ENCODE results near the gene NET1.

DNA sequence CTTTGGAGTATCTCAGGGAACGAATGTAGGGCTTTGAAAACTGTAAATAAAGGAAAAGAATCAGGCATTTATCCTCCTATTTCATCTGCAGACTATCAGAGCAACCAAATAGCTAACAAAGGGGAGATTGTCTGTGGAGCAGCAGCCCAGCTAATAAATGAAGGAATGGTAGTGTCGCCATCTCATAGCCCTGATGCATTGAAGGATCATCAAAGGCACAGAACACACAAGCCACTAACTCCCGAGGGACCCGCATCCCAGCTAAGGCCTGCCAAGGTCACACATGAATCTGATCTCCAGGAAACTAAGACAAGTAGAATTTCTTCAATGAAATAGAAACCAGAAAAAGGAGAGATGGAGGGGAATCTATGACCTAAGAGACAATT is 48.8 kb downstream of the NET1 start:
- TF ChIP-seq EZH2 (IDR thresholded peaks at IDR 0.05) (no peak), EZH2phosphoT487 (IDR thresholded peaks at IDR 0.05) (no peak)
- TF ChIP-seq, protein P1, sequence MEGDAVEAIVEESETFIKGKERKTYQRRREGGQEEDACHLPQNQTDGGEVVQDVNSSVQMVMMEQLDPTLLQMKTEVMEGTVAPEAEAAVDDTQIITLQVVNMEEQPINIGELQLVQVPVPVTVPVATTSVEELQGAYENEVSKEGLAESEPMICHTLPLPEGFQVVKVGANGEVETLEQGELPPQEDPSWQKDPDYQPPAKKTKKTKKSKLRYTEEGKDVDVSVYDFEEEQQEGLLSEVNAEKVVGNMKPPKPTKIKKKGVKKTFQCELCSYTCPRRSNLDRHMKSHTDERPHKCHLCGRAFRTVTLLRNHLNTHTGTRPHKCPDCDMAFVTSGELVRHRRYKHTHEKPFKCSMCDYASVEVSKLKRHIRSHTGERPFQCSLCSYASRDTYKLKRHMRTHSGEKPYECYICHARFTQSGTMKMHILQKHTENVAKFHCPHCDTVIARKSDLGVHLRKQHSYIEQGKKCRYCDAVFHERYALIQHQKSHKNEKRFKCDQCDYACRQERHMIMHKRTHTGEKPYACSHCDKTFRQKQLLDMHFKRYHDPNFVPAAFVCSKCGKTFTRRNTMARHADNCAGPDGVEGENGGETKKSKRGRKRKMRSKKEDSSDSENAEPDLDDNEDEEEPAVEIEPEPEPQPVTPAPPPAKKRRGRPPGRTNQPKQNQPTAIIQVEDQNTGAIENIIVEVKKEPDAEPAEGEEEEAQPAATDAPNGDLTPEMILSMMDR (IDR thresholded peaks at IDR 0.05), result no peak

Measured in neural progenitor cell (in vitro differentiated cells).